IPS DF 6.9 (cell line): Measurements from ENCODE around the gene QKI.
"Not testable (repeated sequence)": the region's sequence is repeated elsewhere in the genome, so short reads cannot be mapped to it uniquely, and the experiment has no call there.

Source experiments
- DNase-seq: peaks from one replicate; pipeline ENCODE4 v3.0.0-alpha.2; 2013; ENCODE audit warnings: low read depth, low spot score
- H3K27ac ChIP-seq: one replicate; pipeline ENCODE4 v1.5.1; 2013; ENCODE audit warnings: low read length, control low read depth
- H3K27me3 ChIP-seq: 2 replicates; pipeline ENCODE4 v1.6.1; 2013; ENCODE audit warnings: mild to moderate bottlenecking, low read length; ENCODE audit not compliant: control insufficient read depth, insufficient read depth
- H3K36me3 ChIP-seq: 2 replicates; pipeline ENCODE4 v1.6.1; 2013; ENCODE audit warnings: low read length; ENCODE audit not compliant: control insufficient read depth, insufficient read depth
- H3K4me1 ChIP-seq: 2 replicates; pipeline ENCODE4 v1.6.1; 2013; ENCODE audit warnings: low read length; ENCODE audit not compliant: control insufficient read depth, insufficient read depth
- H3K4me3 ChIP-seq: 2 replicates; pipeline ENCODE4 v1.5.1; 2013; ENCODE audit warnings: mild to moderate bottlenecking, low read length
- H3K9me3 ChIP-seq: 2 replicates; pipeline ENCODE4 v1.6.1; 2013; ENCODE audit warnings: low read length, inconsistent platforms; ENCODE audit not compliant: control insufficient read depth, insufficient read depth
- WGBS: extraction: QIAGEN DNeasy Blood & Tissue Kit; methylation state at CpG from one replicate; pipeline ENCODE4 v1.1.7; 2013; ENCODE audit warnings: mixed read lengths, missing lambda C conversion rate; ENCODE audit not compliant: insufficient read length, insufficient coverage; 5-methylcytosine and 5-hydroxymethylcytosine counted together

Gene QKI

GRCh38 chr6:163579880-163580295 is 165.4 kb downstream of the QKI start:
- no peaks in the 10 kb centered on the region for H3K27me3 ChIP-seq
- H3K27ac ChIP-seq = no peak overlapping the region
- H3K36me3 ChIP-seq = no peaks in the 10 kb centered on the region
- no peaks in the 10 kb centered on the region; the same call in 1 of the 2 replicates for H3K4me1 ChIP-seq
- H3K9me3 ChIP-seq = no peaks in the 10 kb centered on the region
- WGBS = no CpG with 5 or more reads among the region's 4 CpGs
- DNase-seq = no peak
- no peak overlapping the region for H3K4me3 ChIP-seq

DNA sequence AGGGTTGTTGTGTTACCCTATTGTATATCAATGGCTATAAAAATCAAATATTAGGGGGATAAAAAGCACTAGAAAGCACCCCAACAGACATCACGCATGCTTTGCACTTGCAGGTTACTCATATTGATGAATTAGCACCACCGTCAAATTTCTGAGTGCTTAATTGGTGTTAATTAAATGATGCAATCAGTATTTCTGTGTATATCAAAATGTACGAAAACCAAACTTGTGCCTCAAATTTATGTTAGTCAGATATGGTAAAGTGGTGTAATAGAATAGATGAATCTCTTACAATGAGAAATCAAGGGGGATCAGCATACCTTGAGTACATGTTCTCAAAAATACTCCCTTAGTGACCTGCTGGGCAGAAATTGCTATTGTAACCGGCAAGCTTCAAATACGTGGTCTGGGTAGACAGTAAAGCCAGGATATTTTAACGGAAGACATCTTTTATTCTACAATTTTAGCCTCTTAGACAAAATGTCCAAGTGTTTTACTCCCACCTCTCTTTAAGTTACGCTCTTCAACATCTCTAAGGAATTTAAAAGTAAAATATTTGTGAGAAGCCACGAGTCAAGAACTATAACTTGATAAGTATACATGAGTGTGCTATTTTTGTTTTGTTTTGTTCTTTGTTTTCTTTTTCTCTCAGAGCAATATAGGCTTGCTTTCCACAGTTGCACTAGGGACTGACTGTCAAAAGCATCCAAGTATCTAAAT is 166.0 kb downstream of the QKI start:
- H3K27ac ChIP-seq = no peak overlapping the region
- no peaks in the 10 kb centered on the region for H3K27me3 ChIP-seq
- H3K4me1 ChIP-seq = no peaks in the 10 kb centered on the region; the same call in 1 of the 2 replicates
- WGBS = no CpG with 5 or more reads among the region's 8 CpGs
- DNase-seq = no peak
- no peaks in the 10 kb centered on the region for H3K36me3 ChIP-seq
- H3K9me3 ChIP-seq = no peaks in the 10 kb centered on the region
- no peak overlapping the region for H3K4me3 ChIP-seq

GRCh38 chr6:163583558-163583957 is 169.0 kb downstream of the QKI start:
- no peak for DNase-seq
- Histone ChIP-seq H3K27ac (no peak overlapping the region), H3K4me3 (no peak overlapping the region), H3K36me3 (no peaks in the 10 kb centered on the region), H3K27me3 (no peaks in the 10 kb centered on the region), H3K9me3 (no peaks in the 10 kb centered on the region), H3K4me1 (no peaks in the 10 kb centered on the region; the same call in 1 of the 2 replicates)
- WGBS = no CpG with 5 or more reads among the region's 7 CpGs

GRCh38 chr6:163585932-163586437 is 171.5 kb downstream of the QKI start:
- Histone ChIP-seq H3K4me3 (no peak overlapping the region), H3K27ac (no peak overlapping the region), H3K4me1 (no peaks in the 10 kb centered on the region), H3K9me3 (no peaks in the 10 kb centered on the region), H3K36me3 (no peaks in the 10 kb centered on the region), H3K27me3 (no peaks in the 10 kb centered on the region)
- DNase-seq = no peak
- no CpG with 5 or more reads among the region's 8 CpGs for WGBS

DNA sequence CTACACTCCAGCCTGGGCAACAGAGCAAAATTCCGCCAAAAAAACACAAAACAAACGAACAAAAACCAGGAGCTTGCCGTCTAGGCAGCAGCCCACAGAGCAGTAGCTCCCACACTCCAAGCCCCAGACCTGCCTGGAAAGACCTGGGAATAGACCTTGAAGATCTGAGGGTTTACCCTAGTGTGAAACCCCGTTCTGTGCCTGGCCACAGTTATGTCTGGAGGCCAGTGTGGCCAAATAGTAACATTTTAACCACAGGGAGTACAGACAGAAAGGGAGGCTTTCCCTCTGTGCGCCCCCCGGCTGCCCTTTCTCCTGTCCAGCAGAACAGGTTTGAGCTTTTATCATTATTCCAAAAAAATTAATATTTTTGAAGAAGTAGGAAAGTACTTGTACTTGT is 172.4 kb downstream of the QKI start:
- no peak for DNase-seq
- Histone ChIP-seq H3K27ac (no peak overlapping the region), H3K27me3 (no peaks in the 10 kb centered on the region), H3K9me3 (no peaks in the 10 kb centered on the region), H3K4me1 (no peaks in the 10 kb centered on the region), H3K4me3 (no peak overlapping the region), H3K36me3 (no peaks in the 10 kb centered on the region)
- WGBS = no CpG with 5 or more reads among the region's 6 CpGs

DNA sequence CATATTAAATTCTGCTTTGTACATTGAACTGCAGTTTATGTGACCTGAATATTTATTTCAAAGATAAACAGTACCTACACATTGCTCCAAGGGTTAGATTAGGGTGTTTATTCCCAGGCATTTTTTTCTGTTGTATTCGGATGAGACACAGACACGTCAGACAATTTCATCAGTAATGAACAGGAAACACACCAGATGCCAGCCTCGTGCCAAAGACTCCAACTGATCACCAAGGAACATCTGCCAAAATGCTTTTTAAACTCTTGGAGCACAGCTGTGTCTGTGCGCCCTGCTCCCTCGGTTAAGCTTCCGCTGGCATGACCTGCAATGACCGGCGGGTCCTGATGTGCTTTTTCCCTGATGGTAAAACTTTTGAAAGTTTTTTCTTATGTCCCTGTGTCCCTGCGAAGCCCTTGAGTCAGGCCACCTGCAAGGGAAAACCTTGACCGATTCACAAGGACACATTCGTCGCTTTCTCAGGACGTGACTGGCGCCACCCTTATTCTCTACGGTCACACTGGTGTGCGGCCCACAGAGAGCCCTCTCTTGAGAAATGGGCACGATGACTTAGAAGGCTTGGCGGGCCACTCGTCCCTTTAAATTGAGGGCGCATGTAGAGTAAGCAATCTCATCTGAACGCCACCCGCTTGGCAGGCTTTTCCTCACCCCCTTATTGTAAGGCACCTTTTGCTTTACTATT is 173.9 kb downstream of the QKI start:
- H3K27me3 ChIP-seq = no peaks in the 10 kb centered on the region
- no peak overlapping the region for H3K27ac ChIP-seq
- no peak overlapping the region for H3K4me3 ChIP-seq
- no peaks in the 10 kb centered on the region for H3K9me3 ChIP-seq
- WGBS = no CpG with 5 or more reads among the region's 22 CpGs
- H3K4me1 ChIP-seq = no peaks in the 10 kb centered on the region
- H3K36me3 ChIP-seq = no peaks in the 10 kb centered on the region
- DNase-seq = no peak

DNA sequence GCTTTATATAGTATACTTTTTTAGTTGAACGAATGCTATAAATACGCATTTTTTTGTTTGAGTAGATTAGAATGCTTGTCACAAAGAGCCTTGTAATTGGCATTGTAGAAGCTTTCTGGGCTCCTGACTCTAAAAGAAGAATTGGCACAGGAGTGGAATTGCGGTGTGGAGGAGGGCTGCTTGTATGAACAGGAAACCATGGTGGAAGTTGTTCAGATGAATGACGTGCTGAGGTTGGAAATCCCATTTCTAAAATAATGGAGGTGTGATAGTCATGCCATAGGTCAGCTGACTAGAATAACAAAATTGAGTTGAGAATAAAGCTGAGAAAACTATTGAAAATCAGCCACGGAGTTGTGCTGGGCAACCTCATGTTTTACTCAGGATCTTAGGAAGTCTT is 174.9 kb downstream of the QKI start:
- H3K27me3 ChIP-seq = no peaks in the 10 kb centered on the region
- no peaks in the 10 kb centered on the region for H3K4me1 ChIP-seq
- H3K27ac ChIP-seq = no peak overlapping the region
- H3K9me3 ChIP-seq = no peaks in the 10 kb centered on the region
- no CpG with 5 or more reads among the region's 5 CpGs for WGBS
- no peak for DNase-seq
- H3K4me3 ChIP-seq = no peak overlapping the region
- H3K36me3 ChIP-seq = no peaks in the 10 kb centered on the region

DNA sequence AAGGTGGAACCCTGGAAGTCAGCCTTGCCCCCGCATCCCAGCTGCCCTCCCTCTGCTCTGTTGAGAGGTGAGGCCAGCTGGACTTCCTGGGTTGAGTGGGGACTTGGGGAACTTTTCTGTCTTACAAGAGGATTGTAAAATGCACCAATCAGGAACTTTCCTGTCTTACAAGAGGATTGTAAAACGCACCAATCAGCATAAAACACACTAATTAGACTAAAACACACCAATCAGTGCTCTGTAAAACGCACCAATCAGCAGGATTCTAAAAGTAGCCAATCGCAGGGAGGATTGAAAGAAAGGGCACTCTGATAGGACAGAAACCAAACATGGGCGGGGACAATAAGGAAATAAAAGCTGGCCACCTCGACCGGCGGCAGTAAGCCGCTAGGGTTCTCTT is 175.6 kb downstream of the QKI start:
- not testable (repeated sequence) for H3K4me3 ChIP-seq, DNase-seq, H3K27ac ChIP-seq, H3K36me3 ChIP-seq, H3K9me3 ChIP-seq, H3K4me1 ChIP-seq, H3K27me3 ChIP-seq
- WGBS = no CpG with 5 or more reads among the region's 9 CpGs

- no CpG with 5 or more reads among the region's 3 CpGs for WGBS
- no peak for DNase-seq
- Histone ChIP-seq H3K36me3 (no peaks in the 10 kb centered on the region), H3K4me3 (no peak overlapping the region), H3K27me3 (no peaks in the 10 kb centered on the region), H3K4me1 (no peaks in the 10 kb centered on the region), H3K27ac (no peak overlapping the region), H3K9me3 (no peaks in the 10 kb centered on the region)
Measured at GRCh38 chr6:163592872-163593271, 178.4 kb downstream of the QKI start.

GRCh38 chr6:163596174-163596573 is 181.7 kb downstream of the QKI start:
- Histone ChIP-seq H3K27ac (no peak overlapping the region), H3K4me3 (no peak overlapping the region), H3K4me1 (no peaks in the 10 kb centered on the region), H3K36me3 (no peaks in the 10 kb centered on the region), H3K9me3 (no peaks in the 10 kb centered on the region), H3K27me3 (no peaks in the 10 kb centered on the region)
- WGBS = 100% methylated on average over 1 of the region's 2 CpGs
- no peak for DNase-seq

DNA sequence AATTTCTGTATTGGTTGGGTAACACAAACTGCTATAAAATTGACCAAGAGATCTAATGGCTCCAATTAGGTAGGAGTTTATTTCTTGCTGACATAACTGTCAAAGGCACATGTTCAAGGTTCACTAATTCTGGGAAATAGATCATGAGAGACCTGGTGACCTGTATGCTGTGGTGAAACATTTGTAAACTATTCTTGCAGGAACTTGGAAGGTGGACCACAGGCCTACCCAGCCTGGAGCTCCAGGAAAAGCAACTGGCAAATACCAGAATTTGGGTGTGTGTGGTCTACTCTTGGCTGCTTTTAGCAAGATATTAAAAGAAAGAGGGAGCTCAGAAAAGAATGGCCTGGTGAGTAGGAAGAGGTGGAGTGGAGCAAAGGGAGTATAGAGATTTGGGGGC is 184.6 kb downstream of the QKI start:
- Histone ChIP-seq H3K27me3 (no peaks in the 10 kb centered on the region), H3K4me3 (no peak overlapping the region), H3K27ac (no peak overlapping the region), H3K36me3 (no peaks in the 10 kb centered on the region), H3K4me1 (no peaks in the 10 kb centered on the region), H3K9me3 (no peaks in the 10 kb centered on the region)
- no peak for DNase-seq
